HG03135 (cell line): ENCODE results near the gene SEPTIN3.

Experiments
- ATAC-seq: cut with Tn5 transposase; IDR thresholded peaks from one replicate; pipeline ENCODE4 v1.9.1; 2021; ENCODE audit warnings: mild to moderate bottlenecking, moderate library complexity; ENCODE audit not compliant: unreplicated experiment

Gene SEPTIN3, protein sequence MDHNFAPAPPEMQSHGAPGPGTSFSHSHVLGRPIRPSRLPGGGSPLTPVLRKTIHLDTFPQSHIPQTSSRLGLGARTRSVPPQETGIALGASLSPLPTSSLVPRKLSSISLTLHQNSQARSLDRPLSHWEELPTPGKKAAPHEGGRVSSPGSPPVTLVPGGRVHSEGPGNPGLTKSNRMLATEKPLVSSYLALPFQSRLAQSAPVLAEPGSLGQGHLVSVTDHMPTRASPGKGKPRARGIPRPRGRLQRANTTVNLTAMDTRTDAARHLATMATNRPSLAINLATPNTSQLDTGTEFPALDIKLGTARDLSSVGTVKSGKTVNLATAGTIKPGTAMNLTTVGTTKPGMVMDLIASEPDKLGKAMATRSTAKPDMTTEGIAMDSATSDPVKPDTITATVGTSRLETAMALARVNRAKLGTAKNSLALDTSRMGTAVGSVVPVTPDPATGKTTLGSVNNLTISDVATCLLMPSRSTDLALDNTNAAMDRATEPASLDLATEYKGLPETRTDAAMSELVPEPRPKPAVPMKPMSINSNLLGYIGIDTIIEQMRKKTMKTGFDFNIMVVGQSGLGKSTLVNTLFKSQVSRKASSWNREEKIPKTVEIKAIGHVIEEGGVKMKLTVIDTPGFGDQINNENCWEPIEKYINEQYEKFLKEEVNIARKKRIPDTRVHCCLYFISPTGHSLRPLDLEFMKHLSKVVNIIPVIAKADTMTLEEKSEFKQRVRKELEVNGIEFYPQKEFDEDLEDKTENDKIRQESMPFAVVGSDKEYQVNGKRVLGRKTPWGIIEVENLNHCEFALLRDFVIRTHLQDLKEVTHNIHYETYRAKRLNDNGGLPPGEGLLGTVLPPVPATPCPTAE

DNA sequence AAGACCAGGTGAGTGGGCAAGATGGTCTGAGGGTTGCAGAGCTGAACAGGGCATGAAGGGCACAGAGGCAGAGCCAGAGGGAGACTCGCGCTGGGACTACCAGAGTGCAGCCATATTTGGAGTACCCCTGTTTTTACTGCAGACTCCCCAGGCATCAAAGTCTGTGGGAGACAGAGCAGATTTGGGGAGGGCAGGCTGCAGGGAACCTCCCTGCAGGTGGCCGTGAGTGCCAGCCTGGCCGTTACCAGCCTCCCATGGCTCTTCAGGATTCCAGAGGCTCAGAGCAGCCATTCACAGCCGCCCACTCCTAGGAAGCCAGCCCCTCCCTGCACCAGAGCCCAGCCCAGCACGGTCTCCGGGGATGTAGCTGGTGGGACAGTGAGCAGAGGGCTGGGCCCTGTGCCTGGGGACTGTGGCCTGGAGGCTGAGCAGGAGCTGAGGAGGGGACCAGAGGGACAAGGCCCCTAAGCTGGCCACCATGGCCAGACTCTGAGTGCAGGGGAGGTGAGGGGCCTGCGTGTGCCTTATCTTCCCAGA lies at the start of gene SEPTIN3:
SEPTIN3 (plus strand) TSS at position 334 of the 537 bp plus-strand sequence. CDS start 2,050 bp downstream, outside the sequence.
- ATAC-seq, result no peak

DNA sequence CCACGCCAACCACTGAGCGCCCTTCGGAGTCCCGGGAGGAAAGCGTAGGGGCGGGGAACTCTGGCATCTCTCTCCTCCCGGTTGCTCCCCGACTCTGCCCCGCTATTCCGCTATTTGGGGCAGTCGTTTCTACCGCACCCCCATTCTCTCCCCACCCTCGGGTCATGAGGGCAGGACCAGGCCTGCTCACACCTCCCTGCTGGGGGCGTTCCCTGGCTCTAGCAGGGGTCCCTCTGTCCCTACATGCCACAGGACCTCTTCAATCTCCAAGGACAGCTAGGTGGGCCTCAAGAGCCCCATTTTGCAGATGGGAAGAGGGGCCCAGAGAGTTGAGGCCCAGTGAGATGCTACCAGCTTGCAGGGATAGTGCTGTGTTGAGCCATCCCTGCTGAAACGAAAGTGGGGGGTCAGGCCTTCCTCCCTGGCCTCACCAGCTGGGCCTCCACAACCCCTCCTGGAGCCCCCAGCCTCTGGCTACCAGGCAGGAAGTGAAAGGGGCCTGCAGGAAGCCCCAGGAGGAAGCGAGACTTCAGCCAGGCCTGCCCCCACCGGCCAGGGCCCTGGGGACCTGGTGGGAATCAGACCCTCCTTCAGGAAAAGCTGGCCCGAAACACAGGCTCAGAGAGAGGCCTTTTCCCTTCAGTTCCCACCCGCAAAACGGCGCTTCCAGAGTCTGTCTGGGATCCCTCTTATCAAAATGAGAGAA lies 48.8 kb upstream of the SEPTIN3 start:
- peak; percentile 24 for ATAC-seq

DNA sequence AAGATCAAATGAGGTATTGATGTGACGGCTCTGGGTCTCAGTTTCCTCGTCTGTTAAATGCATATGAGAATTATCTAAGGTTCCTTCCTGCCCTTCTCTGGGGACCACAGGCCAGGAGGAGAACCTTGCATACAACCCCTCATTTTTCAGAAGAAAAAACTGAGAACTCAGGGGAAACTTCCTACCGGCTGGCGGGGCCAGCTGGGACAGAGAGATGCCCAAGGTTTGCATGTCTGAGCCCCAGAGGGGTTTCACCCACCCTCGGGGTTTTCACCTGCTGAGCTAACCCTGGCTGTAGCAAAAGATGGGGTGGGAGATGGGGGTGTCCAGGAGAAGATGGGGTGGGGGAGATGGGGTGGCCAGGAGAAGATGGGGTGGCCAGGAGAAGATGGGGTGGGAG lies 46.9 kb upstream of the SEPTIN3 start:
- no peak for ATAC-seq

DNA sequence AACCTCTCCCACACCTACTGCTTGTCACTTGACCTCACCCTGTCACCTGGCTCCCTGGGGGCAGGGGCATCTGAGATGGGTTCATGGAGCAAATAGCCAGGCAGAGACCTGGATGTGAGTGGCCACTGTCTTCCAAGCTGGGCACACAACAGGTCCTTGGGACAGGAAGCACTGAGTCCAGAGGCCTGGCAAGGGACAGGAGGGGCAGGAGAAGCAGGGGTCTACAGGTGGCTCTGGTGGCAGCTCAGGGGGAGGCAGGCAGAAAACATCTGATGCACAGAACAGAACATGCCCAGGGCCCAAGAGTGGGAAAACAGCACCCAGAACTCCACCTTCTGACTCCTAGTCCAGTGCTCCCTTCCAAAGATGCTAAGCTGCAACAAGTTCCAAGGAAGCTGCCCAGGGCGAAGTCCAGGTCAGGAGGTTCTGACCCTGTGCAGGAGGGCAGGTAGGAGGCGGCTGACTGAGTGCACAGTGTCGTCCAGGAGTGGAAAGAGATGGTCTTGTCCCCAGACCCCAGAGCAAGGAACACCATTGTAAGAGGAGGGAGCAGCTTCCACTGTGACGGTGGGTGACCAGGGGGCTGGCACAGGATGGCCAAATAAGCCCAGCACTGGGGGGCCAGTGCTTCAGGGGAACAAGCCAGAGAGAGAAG lies 46.2 kb upstream of the SEPTIN3 start:
- ATAC-seq, result no peak

DNA sequence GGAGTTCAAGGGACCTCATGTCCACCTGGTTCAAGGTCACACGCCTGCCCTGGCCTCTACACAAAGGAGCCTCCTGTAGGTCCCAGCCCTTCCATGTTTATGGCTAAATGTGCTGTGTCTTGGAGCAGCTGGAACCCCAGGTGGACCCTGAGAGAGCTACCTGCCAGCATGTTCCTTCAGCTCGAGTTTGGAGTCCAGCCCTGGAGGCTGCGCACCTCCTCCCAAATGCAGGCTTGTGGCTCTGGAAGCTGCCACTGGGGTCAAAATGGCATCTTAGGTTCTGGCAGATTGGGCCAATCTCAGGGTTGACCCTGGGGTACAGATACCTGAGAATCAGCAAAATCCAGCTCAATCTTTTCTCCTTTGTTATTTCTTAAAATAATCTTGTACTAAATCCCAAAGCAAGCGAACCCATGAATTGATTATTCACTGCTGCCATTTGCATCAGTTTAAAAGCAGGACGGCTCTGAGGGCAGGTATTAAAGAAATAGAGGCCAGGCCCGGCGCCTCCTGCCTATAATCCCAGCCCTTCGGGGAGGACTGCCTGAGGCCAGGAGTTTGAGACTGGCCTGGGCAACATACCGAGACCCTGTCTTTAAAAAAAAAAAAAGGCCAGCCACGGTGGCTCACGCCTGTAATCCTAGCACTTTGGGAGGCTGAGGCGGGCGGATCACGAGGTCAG lies 45.5 kb upstream of the SEPTIN3 start:
- no peak for ATAC-seq

DNA sequence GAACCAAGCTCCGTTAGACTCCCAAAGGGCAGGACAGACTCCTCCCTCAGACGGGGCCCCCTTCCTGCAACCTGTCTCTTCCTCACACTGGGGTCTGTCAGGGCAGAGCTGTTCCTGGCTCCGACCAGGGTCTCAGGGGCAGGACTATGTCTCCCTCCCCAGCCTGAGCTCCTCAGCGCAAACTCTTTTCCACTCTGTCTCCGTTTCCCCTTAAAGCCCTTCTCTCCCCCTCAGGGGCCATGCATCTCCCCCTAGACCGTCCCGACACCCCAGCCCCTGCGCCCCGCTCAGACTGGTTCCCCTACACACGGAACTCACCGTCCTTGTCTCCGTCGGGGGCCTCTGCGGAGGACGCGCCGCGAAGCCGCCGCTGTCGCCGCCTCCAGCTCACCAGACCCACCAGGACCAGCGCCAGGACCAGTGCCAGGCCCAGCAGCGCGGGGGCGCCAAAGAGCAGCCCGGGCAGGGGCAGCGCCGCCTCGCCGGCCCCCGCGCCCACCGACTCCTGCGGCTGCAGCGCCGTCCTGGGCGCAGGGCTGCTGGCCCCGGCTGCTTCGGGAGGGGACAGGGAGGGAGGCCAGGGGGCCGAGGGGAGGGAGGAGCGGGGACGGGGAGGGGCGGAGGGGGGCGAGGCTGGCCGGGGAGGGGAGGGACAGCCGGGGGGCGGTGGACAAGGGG lies 43.3 kb upstream of the SEPTIN3 start:
- ATAC-seq, result peak; percentile 35

DNA sequence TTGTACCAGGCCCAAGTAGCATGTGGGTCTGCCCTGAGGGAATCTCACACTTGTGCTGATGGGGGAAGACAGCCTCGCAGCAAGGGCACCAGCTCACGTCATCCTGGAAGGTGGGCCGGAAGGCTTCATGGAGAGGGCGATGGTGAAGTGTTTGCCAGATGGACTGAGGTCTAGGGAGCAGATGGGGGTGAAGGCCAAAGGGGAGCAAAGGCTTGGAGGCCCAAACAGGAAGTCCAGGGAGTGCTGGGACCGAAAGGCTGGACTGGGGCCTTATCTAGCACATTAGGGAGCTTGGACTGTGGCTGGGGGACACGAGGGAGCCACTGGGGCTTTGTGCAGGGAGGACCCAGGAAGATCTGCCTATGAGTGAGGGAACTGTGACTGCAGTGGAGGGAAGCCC lies 41.4 kb upstream of the SEPTIN3 start:
- no peak for ATAC-seq

DNA sequence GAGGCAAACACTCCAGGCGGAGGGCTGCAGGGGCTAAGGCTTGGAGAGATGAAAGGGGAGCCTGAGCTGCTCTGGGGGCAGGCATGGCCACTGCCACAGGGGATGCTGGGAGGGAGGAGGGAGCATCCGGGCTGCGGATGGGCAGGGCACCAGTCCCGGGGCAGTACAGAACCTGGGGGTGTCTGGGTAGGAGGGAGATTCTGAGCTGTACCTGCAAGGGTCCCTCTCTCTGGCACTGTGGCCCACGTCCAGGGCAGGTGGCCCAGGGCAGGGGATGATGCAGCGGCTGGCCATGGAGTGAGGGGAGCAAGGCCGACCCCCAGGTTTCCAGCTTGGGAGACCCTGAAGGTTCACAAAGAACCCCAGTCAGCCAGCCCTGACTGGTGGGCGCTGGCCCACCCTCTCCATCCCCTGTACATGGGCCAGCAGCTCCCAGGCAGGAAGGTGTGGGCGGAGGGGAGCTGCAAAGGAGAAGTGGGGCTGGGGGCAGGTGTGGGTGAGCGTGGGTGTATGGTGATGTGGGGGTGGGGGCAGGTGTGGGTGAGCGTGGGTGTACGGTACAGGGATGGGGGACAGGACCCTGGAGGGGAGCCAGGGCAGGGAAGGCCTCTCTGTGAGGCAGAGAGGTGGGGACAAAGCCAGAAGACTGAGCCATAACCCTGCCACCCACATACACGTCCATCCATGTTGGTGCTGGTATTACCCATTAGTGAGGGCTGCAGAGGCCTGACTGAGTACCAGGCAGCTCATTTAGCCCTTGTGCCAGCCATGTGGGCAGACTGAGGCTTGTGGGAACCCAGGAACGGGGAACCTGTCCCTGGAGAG lies 40.4 kb upstream of the SEPTIN3 start:
- no peak for ATAC-seq

DNA sequence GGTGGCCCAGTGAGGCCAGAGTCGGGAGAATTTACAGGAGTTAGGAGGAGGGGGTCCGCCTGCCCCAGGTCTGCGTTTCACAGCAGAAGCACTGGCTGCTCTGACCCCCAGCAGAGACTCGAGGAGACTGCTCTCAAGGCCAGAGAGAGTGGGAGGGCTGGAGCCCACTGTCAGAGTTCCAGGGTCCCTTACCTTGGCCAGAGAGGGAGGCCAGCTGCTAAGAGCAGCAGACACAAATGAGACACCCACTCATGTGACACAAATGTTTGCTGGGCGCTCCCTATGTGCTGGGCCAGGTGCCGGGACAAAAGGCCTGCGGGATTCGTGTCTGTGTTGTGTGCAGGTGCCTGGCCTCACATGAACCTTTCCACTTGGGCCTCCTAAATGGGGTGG lies 39.8 kb upstream of the SEPTIN3 start:
- ATAC-seq, result no peak

DNA sequence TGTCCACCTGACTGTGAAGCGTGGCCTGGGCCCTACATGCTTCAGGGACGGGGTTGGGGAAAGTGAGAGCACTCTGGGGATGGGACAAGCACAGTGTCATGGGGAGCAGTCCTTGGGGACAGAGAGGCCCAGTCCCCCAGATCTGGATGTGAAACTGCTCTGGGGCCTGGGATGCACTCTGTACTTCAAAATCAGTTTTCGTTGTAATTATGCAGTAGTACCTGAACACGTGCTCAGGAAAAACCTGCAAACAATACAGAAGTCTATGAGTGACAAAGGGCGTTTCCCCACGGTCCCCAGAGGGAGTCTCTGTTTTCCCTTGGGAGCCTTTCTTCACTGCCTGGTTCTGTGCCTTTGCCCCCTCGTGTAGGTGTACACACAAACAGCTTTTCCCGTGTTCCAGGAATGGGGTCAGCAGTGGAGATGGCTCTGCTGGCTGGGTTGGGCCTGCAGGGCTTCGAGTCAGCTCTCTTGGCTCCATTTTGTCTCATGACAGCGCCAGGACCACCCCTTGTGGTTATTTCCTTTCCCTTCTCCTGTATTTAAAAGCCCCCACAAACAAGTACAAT lies 37.5 kb upstream of the SEPTIN3 start:
- no peak for ATAC-seq

DNA sequence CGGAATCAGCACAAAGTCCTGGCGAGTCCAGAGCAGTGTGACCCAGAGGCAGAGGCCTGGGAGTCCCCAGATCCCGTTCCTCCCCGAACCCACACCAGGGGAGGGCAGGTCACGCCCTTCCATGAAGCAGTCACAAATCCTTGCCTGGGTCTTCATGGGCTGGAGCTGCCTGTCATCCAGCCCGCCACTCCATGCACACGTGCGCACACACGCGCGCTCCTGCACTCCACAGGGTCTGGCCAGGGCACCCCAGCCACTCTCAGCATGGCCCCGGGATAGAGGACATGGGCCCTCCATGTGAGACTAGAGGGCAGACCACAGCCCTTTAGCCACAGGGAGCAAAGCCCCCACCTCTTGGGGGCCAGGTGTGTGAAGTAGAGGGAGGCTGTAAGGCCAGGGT lies 36.9 kb upstream of the SEPTIN3 start:
- no peak for ATAC-seq

DNA sequence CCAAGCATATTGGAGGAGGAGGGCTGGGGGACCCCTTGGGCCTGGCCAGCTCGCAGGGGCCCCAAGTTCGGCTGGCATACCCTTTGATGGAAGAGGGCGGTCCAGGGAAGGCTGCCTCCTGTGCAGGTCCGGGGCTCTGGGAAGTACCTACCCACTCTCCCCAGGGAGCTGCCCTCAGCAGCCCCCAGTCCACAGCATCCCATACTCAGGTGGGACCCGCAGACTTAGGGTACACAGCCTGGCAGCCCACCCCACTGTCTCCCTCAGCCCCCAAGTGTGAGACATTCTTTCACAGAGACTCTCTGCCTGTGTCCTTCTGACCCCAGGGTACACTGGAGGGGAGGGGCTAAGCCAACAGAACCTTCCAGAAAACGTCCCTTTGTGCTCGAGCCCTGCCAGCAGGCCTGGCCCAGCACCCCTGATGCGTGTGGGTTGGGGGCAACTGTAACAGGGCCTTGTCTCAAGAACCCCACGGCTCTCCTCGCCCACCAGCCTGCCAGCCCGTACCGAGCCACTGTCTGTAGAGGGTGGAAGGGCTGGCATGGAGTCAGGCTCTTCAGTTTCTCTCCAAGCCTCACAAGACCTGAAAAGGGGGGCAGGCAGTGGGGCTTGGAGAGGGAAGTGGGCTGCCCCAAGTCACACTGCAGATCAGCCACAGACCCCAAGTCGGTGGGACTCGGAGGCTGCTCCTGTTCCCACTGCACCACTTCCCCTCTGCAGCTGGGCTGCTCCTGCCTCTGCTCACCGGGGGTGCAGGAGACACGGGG lies 35.6 kb upstream of the SEPTIN3 start:
- no peak for ATAC-seq

DNA sequence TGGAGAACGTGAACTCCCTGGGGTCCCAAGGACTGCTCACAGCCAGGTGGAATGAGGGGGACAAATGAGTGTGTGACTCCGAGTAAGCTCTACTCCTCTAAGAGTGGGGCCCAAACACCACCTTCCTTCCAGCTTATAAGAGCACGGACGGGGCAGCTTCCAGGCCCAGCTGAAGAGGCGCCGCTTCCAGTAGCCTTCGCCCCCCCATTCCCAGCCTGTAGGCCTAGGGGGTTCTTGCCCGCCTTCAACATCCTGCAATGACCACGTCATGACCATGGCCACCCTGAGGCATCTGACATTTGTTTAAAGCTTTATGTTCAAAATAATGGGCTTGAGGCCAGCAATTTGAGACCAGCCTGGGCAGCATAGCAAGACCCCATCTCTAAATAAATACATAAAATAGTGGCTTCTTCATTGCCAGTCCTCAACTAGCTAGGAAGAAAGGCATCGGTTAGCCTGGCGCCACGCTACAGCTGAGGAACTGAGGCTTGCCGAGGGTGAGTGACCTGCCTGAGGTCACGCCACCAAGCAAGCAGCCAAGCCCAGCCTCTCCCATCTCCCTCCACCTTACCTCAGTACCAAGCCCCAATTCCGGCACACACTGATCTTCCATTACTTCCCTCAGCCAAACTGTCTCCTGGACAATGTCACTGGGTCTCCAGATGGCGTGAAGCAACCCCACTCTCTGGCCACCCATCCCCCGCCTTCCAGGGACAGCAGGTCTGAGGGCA lies 34.8 kb upstream of the SEPTIN3 start:
- ATAC-seq, result no peak

DNA sequence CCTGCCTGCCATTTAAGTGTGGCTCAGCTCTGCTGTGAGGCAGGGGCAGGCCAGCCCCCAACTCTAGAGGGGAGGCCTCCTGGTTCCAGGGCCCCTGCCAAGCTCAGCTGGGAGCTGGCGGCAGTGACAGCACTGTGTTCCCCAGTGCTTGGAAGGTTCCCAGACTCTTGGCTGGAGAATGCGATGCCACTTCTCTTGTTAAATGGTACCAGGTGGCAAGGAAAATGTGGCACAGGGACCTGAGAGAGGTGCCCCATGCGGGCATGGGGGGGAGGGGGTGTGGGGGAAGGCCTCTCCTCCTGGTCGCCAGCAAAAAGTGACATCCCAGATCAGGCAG lies 34.3 kb upstream of the SEPTIN3 start:
- ATAC-seq, result no peak

DNA sequence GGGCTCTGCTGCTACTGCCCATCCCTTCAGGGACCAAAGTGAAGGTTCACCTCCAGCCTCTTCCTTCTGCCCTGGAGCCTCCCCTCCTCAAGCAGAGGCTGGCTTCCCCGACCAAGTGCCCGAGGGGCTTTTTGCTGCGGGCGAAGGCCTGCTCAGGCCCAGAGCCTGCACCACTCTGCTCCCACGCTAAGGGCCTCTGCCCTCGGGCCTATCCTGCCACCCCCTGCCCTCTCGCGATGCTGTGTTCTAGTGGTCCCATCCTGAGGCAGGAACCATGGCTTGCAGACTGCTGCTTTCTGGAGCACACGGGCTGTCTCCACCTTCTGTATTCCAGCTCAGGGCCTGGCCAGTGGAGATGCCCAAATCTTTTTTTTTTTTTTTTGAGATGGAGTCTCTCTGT lies 33.7 kb upstream of the SEPTIN3 start:
- ATAC-seq, result no peak

DNA sequence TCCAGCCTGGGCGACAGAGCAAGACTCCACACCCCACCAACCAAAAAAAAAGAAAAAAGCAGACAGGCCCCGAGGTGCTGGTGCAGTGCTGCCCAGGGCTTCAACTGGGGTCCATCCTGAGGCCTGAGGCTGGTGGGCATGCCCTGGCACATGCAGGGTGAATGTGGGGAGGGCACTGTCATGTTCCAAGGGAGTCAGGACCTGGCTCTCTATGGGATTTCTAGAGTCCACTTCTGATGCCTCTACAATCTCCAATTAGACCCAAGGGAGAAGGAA lies 32.4 kb upstream of the SEPTIN3 start:
- no peak for ATAC-seq
